Adrenal gland (tissue), 5 donors: ENCODE measurements around the gene LGALS13.

Source experiments
- CTCF ChIP-seq, 6 experiments: fragments of 450-650 bp in 4 of 6; fragments of 200-600 bp in 2 of 6; sonication (generic) in 1 of 6; IDR thresholded peaks; 1 replicate in 5 of 6; 2 replicates in 1 of 6; pipeline versions ENCODE4 v1.5.1 to v1.8.0; 2016 to 2021; ENCODE audit warnings: antibody characterized with exemption in 6 of 6, mild to moderate bottlenecking in 2 of 6, moderate library complexity in 1 of 6
- POLR2A ChIP-seq, 2 donors: fragments of 450-650 bp; IDR thresholded peaks; one replicate each; pipeline ENCODE4 v1.6.1; 2017; ENCODE audit warnings: antibody characterized with exemption in 2 of 2, mild to moderate bottlenecking in 2 of 2, moderate library complexity in 1 of 2
- donor health status: DM: no; HTN: no; CAD: no.

DNA sequence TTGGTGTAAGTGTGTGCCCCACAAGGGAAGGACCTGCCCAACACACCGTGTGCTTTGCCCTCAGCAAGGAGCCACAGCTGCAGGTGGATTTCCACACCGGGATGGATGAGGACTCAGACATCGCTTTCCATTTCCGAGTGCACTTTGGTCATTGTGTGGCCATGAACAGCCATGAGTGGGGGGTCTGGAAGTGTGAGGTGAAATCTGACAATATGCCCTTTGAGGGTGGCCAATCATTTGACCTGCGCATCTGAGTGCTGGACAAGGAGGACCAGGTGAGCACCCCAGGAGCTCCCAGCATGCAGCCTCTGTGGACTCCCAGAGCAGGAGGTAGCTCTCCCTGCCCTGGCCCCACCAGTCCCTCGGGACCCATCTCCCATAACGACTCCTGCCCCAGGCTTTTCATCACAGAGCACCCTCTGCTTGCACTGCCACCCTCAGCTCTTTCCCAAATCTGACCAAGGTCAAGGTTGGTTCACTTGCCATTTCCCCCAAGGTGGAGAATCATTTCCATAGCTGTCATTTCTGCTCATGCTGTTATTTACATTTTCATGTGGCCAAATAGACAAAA lies 49.2 kb upstream of the LGALS13 start:
- TF ChIP-seq CTCF (IDR thresholded peaks at IDR 0.05) (no peak), POLR2A (IDR thresholded peaks at IDR 0.05) (no peak)
